HCT116 (cell line): ENCODE data around the gene BMPER. TPM values are rescaled to one million over a fixed set of nuclear protein-coding genes. Genes with fewer than 3 reads are reported as not detected.

Experiments
- ATAC-seq: fragments of 200-7000 bp; cut with Tn5 transposase; 2 replicates; pipeline ENCODE4 v1.9.1; 2020; ENCODE audit warnings: mild to moderate bottlenecking, moderate library complexity
- BruUV-seq: library from RNA; stranded (reverse); fragments of 400-500 nt; replicated peaks from 2 replicates; lab custom pipeline; 2021; lab: Mats Ljungman, UMichigan
- CTCF ChIA-PET: fragments of 300-600 bp; sonication (Branson Sonifier 250); formaldehyde crosslinking; loops from one replicate; lab custom pipeline; 2021; ENCODE audit warnings: antibody characterized with exemption; lab: Charles Lee
- POLR2A ChIA-PET: fragments of 300-600, 350-600 bp; sonication (Branson Sonifier 250); formaldehyde crosslinking; loops from one replicate; lab custom pipeline; 2021; ENCODE audit warnings: antibody characterized with exemption; lab: Charles Lee
- RAD21 ChIA-PET, 2 experiments: fragments of 300-600 bp; sonication (Branson Sonifier 250); formaldehyde crosslinking; loops; one replicate each; lab custom pipeline; 2023; ENCODE audit warnings: low total read pairs in 2 of 2; ENCODE audit not compliant: uncharacterized antibody in 2 of 2, unreplicated experiment in 2 of 2, low non-redundant PET in 1 of 2; lab: Charles Lee
- DNase-seq: peaks from one replicate; pipeline ENCODE4 v3.0.0-alpha.2; 2010; ENCODE audit warnings: low read depth, low spot score
- H2AFZ ChIP-seq: fragments of 200-600 bp; shearing (Covaris generic), sonication (generic); 2 replicates; pipeline ENCODE4 v1.6.1; 2017; ENCODE audit warnings: low read depth, mixed run types, mixed read lengths, antibody characterized with exemption, low read length; ENCODE audit not compliant: poor library complexity, severe bottlenecking
- H3K27ac ChIP-seq: 2 replicates; pipeline ENCODE4 v1.5.1; 2012; ENCODE audit warnings: low read depth, low read length
- H3K27me3 ChIP-seq: fragments of 200-600 bp; sonication (generic); 2 replicates; pipeline ENCODE4 v1.6.1; 2016; ENCODE audit warnings: mixed run types, low read length, mixed read lengths; ENCODE audit not compliant: insufficient read depth
- H3K36me3 ChIP-seq, 2 experiments: fragments of 200-500 bp in 1 of 2; fragments of 200-600 bp in 1 of 2; sonication (Bioruptor generic) in 1 of 2; sonication (generic) in 1 of 2; 2 replicates each; pipeline versions ENCODE4 v1.5.1 to v1.6.1; 2014 to 2016; ENCODE audit warnings: low read length in 2 of 2, inconsistent platforms in 1 of 2, mixed read lengths in 1 of 2, mixed run types in 1 of 2; ENCODE audit not compliant: insufficient read depth in 2 of 2, control insufficient read depth in 1 of 2
- H3K4me1 ChIP-seq, 2 experiments: fragments of 200-600 bp in 1 of 2; sonication (generic) in 1 of 2; 2 replicates each; pipeline versions ENCODE4 v1.5.1 to v1.6.1; 2012 to 2017; ENCODE audit warnings: low read length in 2 of 2, inconsistent platforms in 1 of 2, mild to moderate bottlenecking in 1 of 2, mixed read lengths in 1 of 2, mixed run types in 1 of 2, moderate library complexity in 1 of 2; ENCODE audit not compliant: insufficient read depth in 2 of 2, control insufficient read depth in 1 of 2
- H3K4me2 ChIP-seq: fragments of 200-600 bp; sonication (generic); 2 replicates; pipeline ENCODE4 v1.6.1; 2017; ENCODE audit warnings: mixed run types, low read length, mixed read lengths
- H3K4me3 ChIP-seq, 2 experiments: fragments of 200-600 bp in 1 of 2; sonication (generic) in 1 of 2; replicated peaks in 1 of 2; 2 replicates each; pipeline ENCODE4 v1.5.1; 2011 to 2016; ENCODE audit warnings: low read length in 2 of 2, control low read depth in 1 of 2, low read depth in 1 of 2, mild to moderate bottlenecking in 1 of 2, mixed read lengths in 1 of 2, mixed run types in 1 of 2
- H3K79me2 ChIP-seq: fragments of 200-600 bp; sonication (generic); 2 replicates; pipeline ENCODE4 v1.6.1; 2017; ENCODE audit warnings: mild to moderate bottlenecking, mixed run types, low read length, moderate library complexity, mixed read lengths; ENCODE audit not compliant: insufficient read depth
- H3K9ac ChIP-seq: fragments of 200-600 bp; sonication (generic); 2 replicates; pipeline ENCODE4 v1.6.1; 2016; ENCODE audit warnings: low read length, mixed read lengths
- H3K9me2 ChIP-seq: fragments of 200-600 bp; sonication (generic), shearing (Covaris generic); 2 replicates; pipeline ENCODE4 v1.6.1; 2017; ENCODE audit warnings: mixed run types, mild to moderate bottlenecking, moderate library complexity; ENCODE audit not compliant: insufficient read depth
- H3K9me3 ChIP-seq, 2 experiments: fragments of 200-500 bp in 1 of 2; fragments of 200-600 bp in 1 of 2; sonication (Bioruptor generic) in 1 of 2; sonication (generic) in 1 of 2; 2 replicates each; pipeline ENCODE4 v1.6.1; 2014 to 2017; ENCODE audit warnings: low read length in 2 of 2, mixed read lengths in 2 of 2, inconsistent platforms in 1 of 2, low read depth in 1 of 2, mild to moderate bottlenecking in 1 of 2, mixed run types in 1 of 2, moderate library complexity in 1 of 2; ENCODE audit not compliant: control insufficient read depth in 1 of 2, insufficient read depth in 1 of 2
- H4K20me1 ChIP-seq: fragments of 200-600 bp; sonication (generic), shearing (Covaris generic); 2 replicates; pipeline ENCODE4 v1.6.1; 2017; ENCODE audit warnings: mixed run types, mild to moderate bottlenecking, moderate library complexity; ENCODE audit not compliant: insufficient read depth
- CBX3 ChIP-seq: IDR thresholded peaks from 2 replicates; pipeline ENCODE4 v1.6.1; 2012; ENCODE audit warnings: low read depth
- EGR1 ChIP-seq: IDR thresholded peaks from 2 replicates; pipeline ENCODE4 v1.6.1; 2012; ENCODE audit warnings: low read depth
- ELF1 ChIP-seq: IDR thresholded peaks from 2 replicates; pipeline ENCODE4 v1.6.1; 2012; ENCODE audit warnings: low read depth, borderline replicate concordance
- EZH2 ChIP-seq: fragments of 200-600 bp; sonication (generic); IDR thresholded peaks from 2 replicates; pipeline ENCODE4 v1.6.1; 2017; ENCODE audit warnings: antibody characterized with exemption, mixed run types
- EZH2phosphoT487 ChIP-seq: fragments of 200-600 bp; IDR thresholded peaks from 2 replicates; pipeline ENCODE4 v1.6.1; 2018; ENCODE audit warnings: antibody characterized with exemption, borderline replicate concordance
- FOSL1 ChIP-seq: IDR thresholded peaks from 2 replicates; pipeline ENCODE4 v1.6.1; 2012; ENCODE audit warnings: low read depth
- JUND ChIP-seq: IDR thresholded peaks from 2 replicates; pipeline ENCODE4 v1.6.1; 2012
- POLR2A ChIP-seq: IDR thresholded peaks from 2 replicates; pipeline ENCODE4 v1.7.0; 2011; ENCODE audit warnings: borderline replicate concordance; ENCODE audit not compliant: insufficient read depth, insufficient read length; ENCODE audit errors: extremely low read depth
- RAD21 ChIP-seq: IDR thresholded peaks from 2 replicates; pipeline ENCODE4 v1.6.1; 2012; ENCODE audit warnings: low read depth, mild to moderate bottlenecking
- SIN3A ChIP-seq: IDR thresholded peaks from 2 replicates; pipeline ENCODE4 v1.6.1; 2012; ENCODE audit warnings: low read depth
- SRF ChIP-seq: IDR thresholded peaks from 2 replicates; pipeline ENCODE4 v1.6.1; 2012; ENCODE audit warnings: low read depth
- TCF7L2 ChIP-seq: IDR thresholded peaks from 2 replicates; pipeline ENCODE4 v1.7.0; 2011; ENCODE audit warnings: borderline replicate concordance, inconsistent platforms; ENCODE audit not compliant: insufficient read depth, insufficient read length; ENCODE audit errors: extremely low read depth
- YY1 ChIP-seq: IDR thresholded peaks from 2 replicates; pipeline ENCODE4 v1.6.1; 2011; ENCODE audit warnings: low read length, low read depth, moderate library complexity, mild to moderate bottlenecking; ENCODE audit not compliant: insufficient replicate concordance; ENCODE audit errors: extremely low read depth
- ZNF274 ChIP-seq: fragments of 200-500 bp; sonication (Bioruptor generic); IDR thresholded peaks from 2 replicates; pipeline ENCODE4 v1.6.1; 2014; ENCODE audit warnings: mild to moderate bottlenecking, low read depth, low read length, inconsistent platforms
- intact Hi-C: fragments of 100-400 bp; cut with micrococcal nuclease; formaldehyde crosslinking; loops from 2 replicates; pipeline ENCODE4 v1.10.0; 2022
- total RNA-seq: library from RNA; stranded (reverse); gene quantifications from one replicate; pipeline ENCODE4 v1.2.1, GENCODE V29; 2021; ENCODE audit not compliant: unreplicated experiment
- TF ChIP-seq, protein P1 (sequence below): IDR thresholded peaks from 2 replicates; pipeline ENCODE4 v1.6.1; 2012
- TF ChIP-seq, protein P2 (sequence below): IDR thresholded peaks from 2 replicates; pipeline ENCODE4 v1.6.1; 2012
- TF ChIP-seq, protein P3 (sequence below): IDR thresholded peaks from 2 replicates; pipeline ENCODE4 v1.6.1; 2011; ENCODE audit warnings: mild to moderate bottlenecking, low read length, moderate library complexity; ENCODE audit not compliant: insufficient replicate concordance; ENCODE audit errors: extremely low read depth

Gene BMPER
- total RNA-seq, 1 experiment from 2014 or later: not detected

DNA sequence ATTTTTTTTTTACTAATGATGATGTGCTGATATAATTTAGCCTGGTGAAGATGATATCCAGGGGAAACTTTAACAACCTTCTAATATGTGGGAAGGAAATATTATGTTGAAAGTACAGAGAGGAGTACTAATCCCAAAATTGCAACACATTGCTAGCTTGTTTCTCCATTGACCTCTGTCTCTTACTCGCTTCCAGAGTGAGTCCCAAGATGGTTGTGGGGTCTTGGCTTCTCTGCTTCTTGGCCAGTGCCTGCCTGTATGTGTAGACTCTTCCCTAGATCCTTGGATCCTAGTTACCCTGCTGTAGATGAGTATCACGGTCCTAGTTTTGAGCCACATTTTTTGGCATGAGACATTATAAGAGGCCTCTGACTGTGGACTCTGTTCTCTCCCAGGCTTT, 17.5 kb downstream of the BMPER start:
- Histone ChIP-seq H3K79me2 (no peaks in the 10 kb centered on the region), H3K4me3 (no peak overlapping the region), H3K9ac (no peak overlapping the region), H3K27me3 (peaks cover 12% of the 10 kb centered on the region), H3K27ac (no peak overlapping the region), H4K20me1 (no peaks in the 10 kb centered on the region), H3K36me3 (no peaks in the 10 kb centered on the region), H3K9me2 (no peaks in the 10 kb centered on the region), H2AFZ (no peak overlapping the region), H3K4me1 (no peaks in the 10 kb centered on the region), H3K9me3 (no peaks in the 10 kb centered on the region), H3K4me2 (no peak overlapping the region)
- no TSS peak for BruUV-seq
- ChIA-PET POLR2A (no interaction called here), RAD21 (no interaction called here), CTCF (interaction anchor here (2.8 kb wide), 1 partner anchor 10 kb away, joined by 19 read pairs; no protein-coding TSS in a partner anchor)
- intact Hi-C loops: no loop called here
- no peak for TF ChIP-seq SRF
- no peak for TF ChIP-seq EGR1
- no peak for TF ChIP-seq TCF7L2
- TF ChIP-seq EZH2phosphoT487: no peak
- TF ChIP-seq, protein P1, sequence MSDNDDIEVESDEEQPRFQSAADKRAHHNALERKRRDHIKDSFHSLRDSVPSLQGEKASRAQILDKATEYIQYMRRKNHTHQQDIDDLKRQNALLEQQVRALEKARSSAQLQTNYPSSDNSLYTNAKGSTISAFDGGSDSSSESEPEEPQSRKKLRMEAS: no peak
- no peak for TF ChIP-seq ELF1
- no peak for TF ChIP-seq YY1
- TF ChIP-seq, protein P2, sequence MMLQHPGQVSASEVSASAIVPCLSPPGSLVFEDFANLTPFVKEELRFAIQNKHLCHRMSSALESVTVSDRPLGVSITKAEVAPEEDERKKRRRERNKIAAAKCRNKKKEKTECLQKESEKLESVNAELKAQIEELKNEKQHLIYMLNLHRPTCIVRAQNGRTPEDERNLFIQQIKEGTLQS: no peak
- TF ChIP-seq POLR2A: no peak
- DNase-seq: no peak
- no peak for ATAC-seq

DNA sequence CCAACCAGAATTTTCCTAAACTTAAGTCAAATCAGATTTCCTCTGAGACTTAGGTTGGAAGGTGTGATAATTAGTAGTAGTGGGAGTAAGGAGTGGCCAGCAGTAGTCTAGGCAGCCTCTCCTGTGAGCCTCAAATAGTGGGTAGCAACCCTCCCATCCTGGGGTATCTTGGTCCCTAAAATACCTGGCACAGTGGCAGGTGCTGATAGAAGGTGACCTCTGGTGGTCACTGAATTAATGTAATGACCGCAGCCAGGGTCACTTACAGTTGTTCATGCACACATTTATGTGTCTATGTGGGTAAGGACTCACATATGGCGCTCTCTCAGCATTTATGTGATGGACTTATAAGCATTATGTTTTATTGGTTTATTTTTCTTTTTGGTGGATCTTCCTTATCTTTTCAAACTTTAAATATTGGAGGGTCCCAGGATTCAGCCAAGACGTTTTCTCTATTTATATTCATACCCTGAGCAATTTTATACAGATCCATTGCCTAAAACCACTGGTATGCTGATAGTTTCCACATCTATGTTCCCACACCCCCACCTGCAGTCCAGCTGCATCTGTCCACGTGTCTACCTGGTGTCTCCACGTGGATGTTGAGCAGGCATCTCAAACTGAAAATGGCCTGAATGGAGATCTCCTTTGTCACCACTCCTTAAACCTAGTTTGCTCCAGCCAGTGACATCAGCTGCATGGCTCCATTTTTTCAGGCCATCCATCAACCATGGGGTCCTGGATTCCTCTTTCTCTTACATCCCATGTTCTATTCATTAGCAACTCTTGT, 18.3 kb downstream of the BMPER start:
- Histone ChIP-seq H4K20me1 (no peaks in the 10 kb centered on the region), H3K79me2 (no peaks in the 10 kb centered on the region), H3K36me3 (no peaks in the 10 kb centered on the region), H2AFZ (no peak overlapping the region), H3K9me2 (no peaks in the 10 kb centered on the region), H3K27me3 (peaks cover 12% of the 10 kb centered on the region), H3K4me2 (no peak overlapping the region), H3K27ac (no peak overlapping the region), H3K4me1 (no peaks in the 10 kb centered on the region), H3K9me3 (no peaks in the 10 kb centered on the region), H3K4me3 (no peak overlapping the region), H3K9ac (no peak overlapping the region)
- BruUV-seq: no TSS peak
- DNase-seq (no peak), ATAC-seq (no peak)
- ChIA-PET RAD21 (no interaction called here), POLR2A (no interaction called here), CTCF (no interaction called here)
- intact Hi-C loops: no loop called here
- TF ChIP-seq RAD21 (peak; percentile 26; the same call in 1 of the 2 replicates), EZH2phosphoT487 (no peak), EZH2 (no peak), SIN3A (no peak), ZNF274 (no peak), CBX3 (no peak), JUND (no peak), FOSL1 (no peak)
- TF ChIP-seq, protein P1: no peak
- TF ChIP-seq, protein P3, sequence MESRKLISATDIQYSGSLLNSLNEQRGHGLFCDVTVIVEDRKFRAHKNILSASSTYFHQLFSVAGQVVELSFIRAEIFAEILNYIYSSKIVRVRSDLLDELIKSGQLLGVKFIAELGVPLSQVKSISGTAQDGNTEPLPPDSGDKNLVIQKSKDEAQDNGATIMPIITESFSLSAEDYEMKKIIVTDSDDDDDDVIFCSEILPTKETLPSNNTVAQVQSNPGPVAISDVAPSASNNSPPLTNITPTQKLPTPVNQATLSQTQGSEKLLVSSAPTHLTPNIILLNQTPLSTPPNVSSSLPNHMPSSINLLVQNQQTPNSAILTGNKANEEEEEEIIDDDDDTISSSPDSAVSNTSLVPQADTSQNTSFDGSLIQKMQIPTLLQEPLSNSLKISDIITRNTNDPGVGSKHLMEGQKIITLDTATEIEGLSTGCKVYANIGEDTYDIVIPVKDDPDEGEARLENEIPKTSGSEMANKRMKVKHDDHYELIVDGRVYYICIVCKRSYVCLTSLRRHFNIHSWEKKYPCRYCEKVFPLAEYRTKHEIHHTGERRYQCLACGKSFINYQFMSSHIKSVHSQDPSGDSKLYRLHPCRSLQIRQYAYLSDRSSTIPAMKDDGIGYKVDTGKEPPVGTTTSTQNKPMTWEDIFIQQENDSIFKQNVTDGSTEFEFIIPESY: no peak
